GM12878 (cell line): ENCODE results near the gene TP53INP2. TPM values are rescaled to one million over a fixed set of nuclear protein-coding genes. Genes with fewer than 3 reads are reported as not detected.

Source experiments
- ASH2L ChIP-seq: fragments of 300-600, 200-600 bp; sonication (generic); IDR thresholded peaks from 2 replicates; pipeline ENCODE4 v1.6.1; 2017; ENCODE audit warnings: low read depth, mild to moderate bottlenecking, borderline replicate concordance
- BCLAF1 ChIP-seq: fragments of 450-650 bp; IDR thresholded peaks from 2 replicates; pipeline ENCODE4 v1.6.1; 2017; ENCODE audit warnings: antibody characterized with exemption, mild to moderate bottlenecking, moderate library complexity
- E2F8 ChIP-seq: fragments of 450-650 bp; IDR thresholded peaks from 2 replicates; pipeline ENCODE4 v1.6.1; 2018; ENCODE audit warnings: mild to moderate bottlenecking, low read depth, moderate library complexity; ENCODE audit not compliant: partially characterized antibody
- GABPA ChIP-seq: IDR thresholded peaks from 2 replicates; pipeline ENCODE4 v1.6.1; 2014; ENCODE audit warnings: antibody characterized with exemption, low read depth, mild to moderate bottlenecking, inconsistent platforms
- HDAC6 ChIP-seq: fragments of 200-600 bp; sonication (generic); IDR thresholded peaks from one replicate; pipeline ENCODE4 v1.8.0; 2017; ENCODE audit warnings: antibody characterized with exemption; ENCODE audit not compliant: unreplicated experiment
- IKZF2 ChIP-seq, 2 experiments: fragments of 450-650 bp; IDR thresholded peaks; 2 replicates each; pipeline ENCODE4 v1.6.1; 2017; ENCODE audit warnings: mild to moderate bottlenecking in 2 of 2, moderate library complexity in 2 of 2
- KAT2A ChIP-seq: conservative IDR thresholded peaks from 2 replicates; pipeline ENCODE4 v1.6.1; 2011; ENCODE audit warnings: low read depth, low read length; ENCODE audit not compliant: control insufficient read depth
- MTA2 ChIP-seq: fragments of 450-650 bp; IDR thresholded peaks from 2 replicates; pipeline ENCODE4 v1.6.1; 2016; ENCODE audit warnings: low read depth, mild to moderate bottlenecking, moderate library complexity
- RFX5 ChIP-seq: IDR thresholded peaks from 2 replicates; pipeline ENCODE4 v1.6.1; 2011; ENCODE audit warnings: low read depth, low read length, improper control_type of control experiment
- SIX5 ChIP-seq: IDR thresholded peaks from 2 replicates; pipeline ENCODE4 v1.6.1; 2011; ENCODE audit warnings: mild to moderate bottlenecking, low read depth, low read length, moderate library complexity; ENCODE audit not compliant: severe bottlenecking
- SMAD5 ChIP-seq: IDR thresholded peaks from 2 replicates; pipeline ENCODE4 v1.6.1; 2016; ENCODE audit warnings: antibody characterized with exemption, low read depth
- SMARCA5 ChIP-seq: fragments of 450-650 bp; IDR thresholded peaks from 2 replicates; pipeline ENCODE4 v1.6.1; 2017; ENCODE audit warnings: mild to moderate bottlenecking
- STAT1 ChIP-seq: fragments of 450-650 bp; conservative IDR thresholded peaks from 2 replicates; pipeline ENCODE4 v1.6.1; 2014; ENCODE audit warnings: antibody characterized with exemption, mild to moderate bottlenecking
- YBX1 ChIP-seq: fragments of 450-650 bp; IDR thresholded peaks from 2 replicates; pipeline ENCODE4 v1.6.1; 2016; ENCODE audit warnings: antibody characterized with exemption
- ZNF207 ChIP-seq: fragments of 450-650 bp; IDR thresholded peaks from 2 replicates; pipeline ENCODE4 v1.6.1; 2014; ENCODE audit warnings: antibody characterized with exemption, mild to moderate bottlenecking, borderline replicate concordance
- ZNF217 ChIP-seq: fragments of 450-650 bp; IDR thresholded peaks from 2 replicates; pipeline ENCODE4 v1.6.1; 2017; ENCODE audit warnings: antibody characterized with exemption, mild to moderate bottlenecking
- ZNF384 ChIP-seq: IDR thresholded peaks from 2 replicates; pipeline ENCODE4 v1.6.1; 2012; ENCODE audit warnings: low read depth, mild to moderate bottlenecking, low read length, improper control_type of control experiment, borderline replicate concordance
- ZZZ3 ChIP-seq: IDR thresholded peaks from 2 replicates; pipeline ENCODE4 v1.6.1; 2011; ENCODE audit warnings: low read depth; ENCODE audit not compliant: control insufficient read depth, insufficient read length
- polyA plus RNA-seq, 11 experiments: library from polyadenylated mRNA; depleted of rRNA in 4 of 11; unstranded in 6 of 11; stranded (reverse) in 5 of 11; fragments of >200 nt; fragmentation: Nextera tagmentation in 4 of 11; fragmentation: Illumina TruSeq in 1 of 11; extraction: Ambion mirVana in 4 of 11; extraction: Trizol in 1 of 11; gene quantifications; 1 replicate in 1 of 11; 2 replicates in 10 of 11; pipeline versions ENCODE4 v1.2.1 to v1.2.3, GENCODE V29; 2011 to 2016; ENCODE audit warnings: inconsistent platforms in 2 of 11, missing spikeins in 2 of 11, low read depth in 1 of 11
- total RNA-seq, 4 experiments: library from RNA; depleted of rRNA in 3 of 4; stranded (reverse); fragments of >200 nt in 3 of 4; fragmentation: Illumina TruSeq in 1 of 4; extraction: Trizol in 1 of 4; gene quantifications; 2 replicates each; pipeline versions ENCODE4 v1.2.1 to v1.2.3, GENCODE V29; 2013 to 2021
- TF ChIP-seq, protein P1 (sequence below): fragments of 450-650 bp; IDR thresholded peaks from 2 replicates; pipeline ENCODE4 v1.6.1; 2014; ENCODE audit warnings: mild to moderate bottlenecking
- TF ChIP-seq, protein P2 (sequence below): fragments of 450-650 bp; IDR thresholded peaks from 2 replicates; pipeline ENCODE4 v1.6.1; 2016; ENCODE audit warnings: mild to moderate bottlenecking, moderate library complexity, borderline replicate concordance

The TP53INP2 gene
- total and polyA plus RNA-seq, 10 of the 15 experiments (the other 5 are each of a cell fraction or from before 2014, with no cell fraction given), result 2.8 to 16.0 (median 4.0) TPM

- TF ChIP-seq E2F8 (no peak), SMARCA5 (0 out of 2 replicates have a peak, but pooled peaks have one; percentile 34), STAT1 (no peak), IKZF2 (IDR thresholded peaks at IDR 0.05) (peak; percentile 16 to 34; a peak in 2 of 4 replicates), ZZZ3 (no peak), MTA2 (peak; percentile 52; the same call in 1 of the 2 replicates), SIX5 (no peak), ZNF217 (no peak), BCLAF1 (no peak), RFX5 (no peak), YBX1 (no peak), GABPA (no peak), SMAD5 (no peak), HDAC6 (no peak), ZNF384 (peak; percentile 74; the same call in 1 of the 2 replicates), KAT2A (no peak), ASH2L (no peak), ZNF207 (no peak)
- TF ChIP-seq, protein P1, sequence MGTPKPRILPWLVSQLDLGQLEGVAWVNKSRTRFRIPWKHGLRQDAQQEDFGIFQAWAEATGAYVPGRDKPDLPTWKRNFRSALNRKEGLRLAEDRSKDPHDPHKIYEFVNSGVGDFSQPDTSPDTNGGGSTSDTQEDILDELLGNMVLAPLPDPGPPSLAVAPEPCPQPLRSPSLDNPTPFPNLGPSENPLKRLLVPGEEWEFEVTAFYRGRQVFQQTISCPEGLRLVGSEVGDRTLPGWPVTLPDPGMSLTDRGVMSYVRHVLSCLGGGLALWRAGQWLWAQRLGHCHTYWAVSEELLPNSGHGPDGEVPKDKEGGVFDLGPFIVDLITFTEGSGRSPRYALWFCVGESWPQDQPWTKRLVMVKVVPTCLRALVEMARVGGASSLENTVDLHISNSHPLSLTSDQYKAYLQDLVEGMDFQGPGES, result no peak
- TF ChIP-seq, protein P2, sequence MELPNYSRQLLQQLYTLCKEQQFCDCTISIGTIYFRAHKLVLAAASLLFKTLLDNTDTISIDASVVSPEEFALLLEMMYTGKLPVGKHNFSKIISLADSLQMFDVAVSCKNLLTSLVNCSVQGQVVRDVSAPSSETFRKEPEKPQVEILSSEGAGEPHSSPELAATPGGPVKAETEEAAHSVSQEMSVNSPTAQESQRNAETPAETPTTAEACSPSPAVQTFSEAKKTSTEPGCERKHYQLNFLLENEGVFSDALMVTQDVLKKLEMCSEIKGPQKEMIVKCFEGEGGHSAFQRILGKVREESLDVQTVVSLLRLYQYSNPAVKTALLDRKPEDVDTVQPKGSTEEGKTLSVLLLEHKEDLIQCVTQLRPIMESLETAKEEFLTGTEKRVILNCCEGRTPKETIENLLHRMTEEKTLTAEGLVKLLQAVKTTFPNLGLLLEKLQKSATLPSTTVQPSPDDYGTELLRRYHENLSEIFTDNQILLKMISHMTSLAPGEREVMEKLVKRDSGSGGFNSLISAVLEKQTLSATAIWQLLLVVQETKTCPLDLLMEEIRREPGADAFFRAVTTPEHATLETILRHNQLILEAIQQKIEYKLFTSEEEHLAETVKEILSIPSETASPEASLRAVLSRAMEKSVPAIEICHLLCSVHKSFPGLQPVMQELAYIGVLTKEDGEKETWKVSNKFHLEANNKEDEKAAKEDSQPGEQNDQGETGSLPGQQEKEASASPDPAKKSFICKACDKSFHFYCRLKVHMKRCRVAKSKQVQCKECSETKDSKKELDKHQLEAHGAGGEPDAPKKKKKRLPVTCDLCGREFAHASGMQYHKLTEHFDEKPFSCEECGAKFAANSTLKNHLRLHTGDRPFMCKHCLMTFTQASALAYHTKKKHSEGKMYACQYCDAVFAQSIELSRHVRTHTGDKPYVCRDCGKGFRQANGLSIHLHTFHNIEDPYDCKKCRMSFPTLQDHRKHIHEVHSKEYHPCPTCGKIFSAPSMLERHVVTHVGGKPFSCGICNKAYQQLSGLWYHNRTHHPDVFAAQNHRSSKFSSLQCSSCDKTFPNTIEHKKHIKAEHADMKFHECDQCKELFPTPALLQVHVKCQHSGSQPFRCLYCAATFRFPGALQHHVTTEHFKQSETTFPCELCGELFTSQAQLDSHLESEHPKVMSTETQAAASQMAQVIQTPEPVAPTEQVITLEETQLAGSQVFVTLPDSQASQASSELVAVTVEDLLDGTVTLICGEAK, result no peak
Measured at GRCh38 chr20:34712525-34713192, 8.5 kb downstream of the TP53INP2 start (continued).
